ENCODE measurements around the gene TCP11X1.
"Not testable (repeated sequence)": the region's sequence is repeated elsewhere in the genome, so short reads cannot be mapped to it uniquely, and the experiment has no call there.

- TF ChIP-seq, protein P1, sequence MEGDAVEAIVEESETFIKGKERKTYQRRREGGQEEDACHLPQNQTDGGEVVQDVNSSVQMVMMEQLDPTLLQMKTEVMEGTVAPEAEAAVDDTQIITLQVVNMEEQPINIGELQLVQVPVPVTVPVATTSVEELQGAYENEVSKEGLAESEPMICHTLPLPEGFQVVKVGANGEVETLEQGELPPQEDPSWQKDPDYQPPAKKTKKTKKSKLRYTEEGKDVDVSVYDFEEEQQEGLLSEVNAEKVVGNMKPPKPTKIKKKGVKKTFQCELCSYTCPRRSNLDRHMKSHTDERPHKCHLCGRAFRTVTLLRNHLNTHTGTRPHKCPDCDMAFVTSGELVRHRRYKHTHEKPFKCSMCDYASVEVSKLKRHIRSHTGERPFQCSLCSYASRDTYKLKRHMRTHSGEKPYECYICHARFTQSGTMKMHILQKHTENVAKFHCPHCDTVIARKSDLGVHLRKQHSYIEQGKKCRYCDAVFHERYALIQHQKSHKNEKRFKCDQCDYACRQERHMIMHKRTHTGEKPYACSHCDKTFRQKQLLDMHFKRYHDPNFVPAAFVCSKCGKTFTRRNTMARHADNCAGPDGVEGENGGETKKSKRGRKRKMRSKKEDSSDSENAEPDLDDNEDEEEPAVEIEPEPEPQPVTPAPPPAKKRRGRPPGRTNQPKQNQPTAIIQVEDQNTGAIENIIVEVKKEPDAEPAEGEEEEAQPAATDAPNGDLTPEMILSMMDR (IDR thresholded peaks at IDR 0.05; ENCODE audit: insufficient read depth, low read depth, low read length), result not testable (repeated sequence)
- not testable (repeated sequence) for TF ChIP-seq EZH2 (IDR thresholded peaks at IDR 0.05; ENCODE audit: insufficient read depth, low read length)
These were observed 1.4 kb downstream of the TCP11X1 start for GRCh38 chrX:102216497-102216896.

All from astrocyte (in vitro differentiated cells and primary cell).